AG10803 (cell line): ENCODE data around the gene FBXL7.

Source experiments
- DNase-seq: peaks from one replicate; pipeline ENCODE4 v3.0.0; 2010; ENCODE audit warnings: low read depth
- H3K4me3 ChIP-seq: 2 replicates; pipeline ENCODE4 v1.5.1; 2011; ENCODE audit warnings: mild to moderate bottlenecking, low read length, control low read depth
- CTCF ChIP-seq: conservative IDR thresholded peaks from 2 replicates; pipeline ENCODE4 v1.5.1; 2011; ENCODE audit warnings: mild to moderate bottlenecking, low read length, control low read depth, inconsistent platforms

The FBXL7 gene

GRCh38 chr5:15897656-15898055 lies 397.7 kb downstream of the FBXL7 start:
- H3K4me3 ChIP-seq = no peak overlapping the region
- TF ChIP-seq CTCF = no peak
- DNase-seq = peak; percentile 54

- no peak for TF ChIP-seq CTCF
These were observed 398.7 kb downstream of the FBXL7 start for GRCh38 chr5:15898641-15899040.

GRCh38 chr5:15899481-15899880 lies 399.5 kb downstream of the FBXL7 start:
- no peak for DNase-seq
- TF ChIP-seq CTCF = no peak
- H3K4me3 ChIP-seq = no peak overlapping the region

More at GRCh38 chr5:15898641-15899040, 398.7 kb downstream of the FBXL7 start:
- DNase-seq = no peak
- no peak overlapping the region for H3K4me3 ChIP-seq

GRCh38 chr5:15901151-15901550 lies 401.2 kb downstream of the FBXL7 start:
- TF ChIP-seq CTCF = no peak
- DNase-seq = no peak

GRCh38 chr5:15902066-15902465 lies 402.1 kb downstream of the FBXL7 start:
- TF ChIP-seq CTCF = no peak
- no peak for DNase-seq
- H3K4me3 ChIP-seq = no peak overlapping the region

More at GRCh38 chr5:15901151-15901550, 401.2 kb downstream of the FBXL7 start:
- no peak overlapping the region for H3K4me3 ChIP-seq

- no peak for TF ChIP-seq CTCF
- H3K4me3 ChIP-seq = no peak overlapping the region
- DNase-seq = peak; percentile 73
These were observed 405.2 kb downstream of the FBXL7 start for GRCh38 chr5:15904899-15905830.

- peak; percentile 63 for DNase-seq
- no peak for TF ChIP-seq CTCF
- peak overlapping the region; percentile 44 for H3K4me3 ChIP-seq
These were observed 414.7 kb downstream of the FBXL7 start for GRCh38 chr5:15914638-15915037.
